Mesenchymal stem cell (in vitro differentiated cells and primary cell): ENCODE measurements around the gene DAG1.

Source experiments
- DNase-seq: peaks from one replicate; pipeline ENCODE4 v3.0.0-alpha.2; 2013
- H2AFZ ChIP-seq: one replicate; pipeline ENCODE4 v1.6.1; 2013; ENCODE audit warnings: low read depth, mild to moderate bottlenecking, control low read depth, inconsistent platforms, low read length, moderate library complexity
- H2AK5ac ChIP-seq: 2 replicates; pipeline ENCODE4 v1.6.1; 2013; ENCODE audit warnings: low read length, moderate library complexity, mild to moderate bottlenecking, inconsistent platforms; ENCODE audit not compliant: severe bottlenecking
- H2BK120ac ChIP-seq: one replicate; pipeline ENCODE4 v1.6.1; 2013; ENCODE audit warnings: low read depth, mild to moderate bottlenecking, inconsistent platforms, low read length, moderate library complexity
- H2BK12ac ChIP-seq, 2 experiments: one replicate each; pipeline ENCODE4 v1.6.1; 2013; ENCODE audit warnings: inconsistent platforms in 2 of 2, low read length in 2 of 2, mild to moderate bottlenecking in 2 of 2, moderate library complexity in 2 of 2, control low read depth in 1 of 2
- H2BK15ac ChIP-seq: one replicate; pipeline ENCODE4 v1.6.1; 2013; ENCODE audit warnings: mild to moderate bottlenecking, low read depth, inconsistent platforms; ENCODE audit not compliant: poor library complexity, severe bottlenecking
- H2BK5ac ChIP-seq: 2 replicates; pipeline ENCODE4 v1.6.1; 2013; ENCODE audit warnings: low read depth, mild to moderate bottlenecking, low read length, control low read depth, inconsistent platforms; ENCODE audit not compliant: poor library complexity, severe bottlenecking
- H3K14ac ChIP-seq, 2 experiments: one replicate each; pipeline ENCODE4 v1.6.1; 2013; ENCODE audit warnings: inconsistent platforms in 2 of 2, low read length in 2 of 2, control low read depth in 1 of 2, mild to moderate bottlenecking in 1 of 2, moderate library complexity in 1 of 2
- H3K18ac ChIP-seq, 2 experiments: one replicate each; pipeline ENCODE4 v1.6.1; 2013; ENCODE audit warnings: inconsistent platforms in 2 of 2, low read length in 2 of 2, control low read depth in 1 of 2, low read depth in 1 of 2, mild to moderate bottlenecking in 1 of 2
- H3K23ac ChIP-seq, 2 experiments: one replicate each; pipeline ENCODE4 v1.6.1; 2013; ENCODE audit warnings: inconsistent platforms in 2 of 2, low read length in 2 of 2, mild to moderate bottlenecking in 2 of 2, moderate library complexity in 2 of 2, control low read depth in 1 of 2
- H3K27ac ChIP-seq: 2 replicates; pipeline ENCODE4 v1.5.1; 2013; ENCODE audit warnings: mild to moderate bottlenecking, moderate library complexity, low read length, control low read depth, inconsistent platforms; ENCODE audit not compliant: poor library complexity, severe bottlenecking
- H3K27me3 ChIP-seq, 2 experiments: 2 replicates each; pipeline versions ENCODE4 v1.6.1 to v1.7.0; 2013; ENCODE audit warnings: low read length in 2 of 2, mild to moderate bottlenecking in 2 of 2, moderate library complexity in 2 of 2, control low read depth in 1 of 2, inconsistent platforms in 1 of 2; ENCODE audit not compliant: control insufficient read depth in 1 of 2, insufficient read depth in 1 of 2
- H3K36me3 ChIP-seq, 2 experiments: 2 replicates each; pipeline versions ENCODE4 v1.6.1 to v1.7.0; 2013; ENCODE audit warnings: low read length in 2 of 2, control low read depth in 1 of 2, inconsistent platforms in 1 of 2, low read depth in 1 of 2, mild to moderate bottlenecking in 1 of 2; ENCODE audit not compliant: insufficient read depth in 2 of 2, control insufficient read depth in 1 of 2
- H3K4ac ChIP-seq, 2 experiments: one replicate each; pipeline ENCODE4 v1.6.1; 2013; ENCODE audit warnings: inconsistent platforms in 2 of 2, low read length in 2 of 2, mild to moderate bottlenecking in 2 of 2, moderate library complexity in 2 of 2, control low read depth in 1 of 2, low read depth in 1 of 2
- H3K4me1 ChIP-seq: 2 replicates; pipeline ENCODE4 v1.6.1; 2013; ENCODE audit warnings: low read depth, low read length, control low read depth; ENCODE audit not compliant: control insufficient read depth, insufficient read depth
- H3K4me2 ChIP-seq: 2 replicates; pipeline ENCODE4 v1.6.1; 2013; ENCODE audit warnings: low read length, mild to moderate bottlenecking, inconsistent platforms; ENCODE audit not compliant: poor library complexity, severe bottlenecking
- H3K4me3 ChIP-seq, 2 experiments: 2 replicates each; pipeline versions ENCODE4 v1.5.1 to v1.7.0; 2013; ENCODE audit warnings: low read length in 2 of 2, mild to moderate bottlenecking in 2 of 2, control low read depth in 1 of 2, low read depth in 1 of 2; ENCODE audit not compliant: insufficient read depth in 1 of 2
- H3K79me1 ChIP-seq: replicated peaks from 2 replicates; pipeline ENCODE4 v1.6.1; 2013; ENCODE audit warnings: mild to moderate bottlenecking, control low read depth, low read length, inconsistent platforms; ENCODE audit not compliant: poor library complexity, severe bottlenecking
- H3K9ac ChIP-seq: 2 replicates; pipeline ENCODE4 v1.7.0; 2013; ENCODE audit warnings: mild to moderate bottlenecking, low read length, moderate library complexity
- H3K9me3 ChIP-seq: 2 replicates; pipeline ENCODE4 v1.7.0; 2013; ENCODE audit warnings: mild to moderate bottlenecking, low read length; ENCODE audit not compliant: control insufficient read depth
- H4K8ac ChIP-seq: one replicate; pipeline ENCODE4 v1.6.1; 2013; ENCODE audit warnings: inconsistent platforms, mild to moderate bottlenecking, low read length, moderate library complexity
- H4K91ac ChIP-seq: one replicate; pipeline ENCODE4 v1.6.1; 2013; ENCODE audit warnings: mild to moderate bottlenecking, low read length, inconsistent platforms
- WGBS: methylation state at CpG from one replicate; pipeline ENCODE4 v1.1.7; 2013; ENCODE audit warnings: mixed read lengths; 5-methylcytosine and 5-hydroxymethylcytosine counted together

Gene DAG1

GRCh38 chr3:49456466-49456865 lies 13.6 kb upstream of the DAG1 start:
- no peak overlapping the region for H2BK120ac ChIP-seq
- H2BK15ac ChIP-seq: no peak overlapping the region
- no peak overlapping the region for H4K91ac ChIP-seq
- no peaks in the 10 kb centered on the region for H3K36me3 ChIP-seq
- WGBS: 89% methylated on average over 3 of the region's 3 CpGs
- no peak overlapping the region for H2AFZ ChIP-seq
- peaks cover 16% of the 10 kb centered on the region for H3K4me1 ChIP-seq
- no peak overlapping the region for H3K9ac ChIP-seq
- H3K23ac ChIP-seq: no peak overlapping the region
- H2AK5ac ChIP-seq: no peak overlapping the region
- H3K18ac ChIP-seq: no peak overlapping the region
- DNase-seq: no peak
- no peak overlapping the region for H3K14ac ChIP-seq
- no peak overlapping the region for H2BK12ac ChIP-seq
- no peaks in the 10 kb centered on the region for H3K9me3 ChIP-seq
- H4K8ac ChIP-seq: no peak overlapping the region
- H3K4ac ChIP-seq: no peak overlapping the region
- no peak overlapping the region for H2BK5ac ChIP-seq
- no peak overlapping the region for H3K27ac ChIP-seq
- H3K79me1 ChIP-seq: no peaks in the 10 kb centered on the region
- H3K4me3 ChIP-seq: no peak overlapping the region
- H3K4me2 ChIP-seq: no peak overlapping the region
- peaks cover 0 to 3% of the 10 kb centered on the region in 2 experiments for H3K27me3 ChIP-seq

- H3K4ac ChIP-seq: no peak overlapping the region
- H2BK15ac ChIP-seq: no peak overlapping the region
- no peak overlapping the region for H3K23ac ChIP-seq
- H2BK5ac ChIP-seq: no peak overlapping the region
- no peak overlapping the region for H2BK120ac ChIP-seq
- H2BK12ac ChIP-seq: no peak overlapping the region
- H2AFZ ChIP-seq: no peak overlapping the region
- no peak overlapping the region for H3K18ac ChIP-seq
- no peak for DNase-seq
- H3K27ac ChIP-seq: no peak overlapping the region
- H3K79me1 ChIP-seq: no peaks in the 10 kb centered on the region
- H3K27me3 ChIP-seq: peaks cover 0 to 3% of the 10 kb centered on the region in 2 experiments
- H3K9me3 ChIP-seq: no peaks in the 10 kb centered on the region
- H3K9ac ChIP-seq: no peak overlapping the region
- H3K36me3 ChIP-seq: no peaks in the 10 kb centered on the region
- peaks cover 15% of the 10 kb centered on the region for H3K4me1 ChIP-seq
- H2AK5ac ChIP-seq: peak overlapping the region; percentile 26
- no peak overlapping the region for H3K4me3 ChIP-seq
- WGBS: 92% methylated on average over 2 of the region's 2 CpGs
- no peak overlapping the region for H3K4me2 ChIP-seq
- peak overlapping the region; percentile 76 for H4K91ac ChIP-seq
- no peak overlapping the region for H3K14ac ChIP-seq
- H4K8ac ChIP-seq: no peak overlapping the region
Observed at GRCh38 chr3:49460188-49460890, 9.7 kb upstream of the DAG1 start.

GRCh38 chr3:49460956-49461355 lies 9.1 kb upstream of the DAG1 start:
- WGBS: 82% methylated on average over 4 of the region's 4 CpGs
- H2AFZ ChIP-seq: peak overlapping the region; percentile 32

GRCh38 chr3:49461443-49462171 lies 8.5 kb upstream of the DAG1 start:
- Histone ChIP-seq H3K4me3 (no peak overlapping the region), H2BK12ac (peak overlapping the region in 1 of 2 experiments; percentile 22), H3K4me2 (no peak overlapping the region), H2AK5ac (no peak overlapping the region), H3K23ac (no peak overlapping the region), H2BK5ac (no peak overlapping the region), H2BK15ac (no peak overlapping the region), H3K36me3 (no peaks in the 10 kb centered on the region), H2BK120ac (no peak overlapping the region), H2AFZ (peak overlapping the region; percentile 32), H3K14ac (peak overlapping the region in 1 of 2 experiments; percentile 4), H3K18ac (peak overlapping the region; percentile 63 to 70), H3K4me1 (peaks cover 14% of the 10 kb centered on the region), H3K4ac (peak overlapping the region; percentile 6 to 37), H3K27me3 (peaks cover 0 to 3% of the 10 kb centered on the region in 2 experiments), H3K9ac (peak overlapping the region; percentile 47), H4K91ac (peak overlapping the region; percentile 79), H4K8ac (peak overlapping the region; percentile 89), H3K9me3 (no peaks in the 10 kb centered on the region), H3K79me1 (no peaks in the 10 kb centered on the region), H3K27ac (peak overlapping the region; percentile 22)
- 0% methylated on average over 1 of the region's 1 CpG for WGBS
- DNase-seq: peak; percentile 72

More at GRCh38 chr3:49460956-49461355, 9.1 kb upstream of the DAG1 start:
- Histone ChIP-seq H3K4me2 (no peak overlapping the region), H3K27ac (no peak overlapping the region), H2BK15ac (peak overlapping the region; percentile 26), H2BK5ac (no peak overlapping the region), H3K18ac (peak overlapping the region; percentile 22 to 58), H3K79me1 (no peaks in the 10 kb centered on the region), H4K8ac (peak overlapping the region; percentile 89), H3K4me1 (peaks cover 15% of the 10 kb centered on the region), H3K27me3 (peaks cover 0 to 3% of the 10 kb centered on the region in 2 experiments), H3K4ac (no peak overlapping the region), H3K9me3 (no peaks in the 10 kb centered on the region), H2AK5ac (peak overlapping the region; percentile 26), H4K91ac (peak overlapping the region; percentile 79), H3K14ac (no peak overlapping the region), H3K9ac (no peak overlapping the region), H3K23ac (no peak overlapping the region), H3K36me3 (no peaks in the 10 kb centered on the region), H2BK12ac (peak overlapping the region in 1 of 2 experiments; percentile 12), H2BK120ac (no peak overlapping the region), H3K4me3 (no peak overlapping the region)
- no peak for DNase-seq
